ENCODE measurements around the gene PDIA3.
"Not testable (repeated sequence)": the region's sequence is repeated elsewhere in the genome, so short reads cannot be mapped to it uniquely, and the experiment has no call there.

- not testable (repeated sequence) for TF ChIP-seq CTCF (conservative IDR thresholded peaks at IDR 0.05 in 1 of 2, IDR thresholded peaks at IDR 0.05 in 1 of 2; ENCODE audit: extremely low read depth in 1 of 2, insufficient read depth in 1 of 2, low read depth in 1 of 2, low read length in 2 of 2); EZH2 (IDR thresholded peaks at IDR 0.05; ENCODE audit: borderline replicate concordance, low read length)
Measured at GRCh38 chr15:43710431-43711131, 35.7 kb upstream of the PDIA3 start.
